GM12891 (cell line): ENCODE results near the gene TRAPPC14.

ENCODE experiments used
- PAX5 ChIP-seq: IDR thresholded peaks from 2 replicates; pipeline ENCODE4 v1.6.1; 2011; ENCODE audit warnings: low read length, moderate library complexity, mild to moderate bottlenecking; ENCODE audit not compliant: insufficient read depth, severe bottlenecking
- POLR2A ChIP-seq: IDR thresholded peaks from 2 replicates; pipeline ENCODE4 v1.6.1; 2011; ENCODE audit warnings: low read depth, low read length, control low read depth
- POLR2AphosphoS5 ChIP-seq: IDR thresholded peaks from 2 replicates; pipeline ENCODE4 v1.6.1; 2011; ENCODE audit warnings: low read depth, low read length, control low read depth
- POU2F2 ChIP-seq: IDR thresholded peaks from 2 replicates; pipeline ENCODE4 v1.6.1; 2011; ENCODE audit warnings: low read depth, mild to moderate bottlenecking, control low read depth, low read length, moderate library complexity
- SPI1 ChIP-seq: IDR thresholded peaks from 2 replicates; pipeline ENCODE4 v1.6.1; 2011; ENCODE audit warnings: low read depth, low read length, control low read depth
- TAF1 ChIP-seq: IDR thresholded peaks from 2 replicates; pipeline ENCODE4 v1.6.1; 2011; ENCODE audit warnings: low read depth, low read length, control low read depth

DNA sequence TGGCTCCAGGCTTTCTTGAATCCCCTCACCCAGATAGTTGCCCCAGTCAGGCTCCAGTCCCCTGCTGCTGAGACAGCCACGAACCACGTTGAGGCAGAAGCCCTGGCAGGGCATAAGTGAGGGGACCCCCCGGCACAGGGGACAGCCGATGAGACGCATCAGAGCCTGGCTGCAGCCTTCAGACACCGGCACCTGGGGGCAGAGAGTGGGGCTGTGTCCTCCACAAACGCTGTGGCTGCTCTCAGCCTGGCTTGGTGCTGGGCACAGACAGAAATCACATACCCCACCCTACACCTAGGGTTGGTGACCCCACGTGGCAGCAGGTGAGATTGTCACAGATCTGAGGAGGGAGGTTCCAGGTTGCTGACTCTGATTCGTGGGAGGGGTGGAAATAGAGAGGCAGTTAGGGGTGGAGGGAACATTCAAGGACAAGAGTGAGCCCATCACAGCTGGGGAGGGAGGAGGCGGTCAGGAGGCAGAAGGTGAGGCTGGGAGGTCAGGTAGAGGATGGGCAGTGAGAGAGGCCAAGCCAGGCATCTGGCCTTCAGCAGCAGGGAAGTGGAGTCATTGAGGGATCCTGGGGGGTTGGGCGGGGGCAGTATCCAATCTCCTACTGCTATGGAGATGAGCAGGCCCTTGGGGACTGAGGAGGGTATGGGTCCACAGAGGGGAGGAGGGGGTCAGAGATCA lies 15.4 kb upstream of the TRAPPC14 start:
- TF ChIP-seq POLR2AphosphoS5 (no peak), TAF1 (no peak), POLR2A (no peak), SPI1 (no peak), POU2F2 (no peak), PAX5 (no peak)
